ENCODE measurements around the gene UBXN10. TPM values are rescaled to one million over a fixed set of nuclear protein-coding genes. Genes with fewer than 3 reads are reported as not detected.
"Not testable (repeated sequence)": the region's sequence is repeated elsewhere in the genome, so short reads cannot be mapped to it uniquely, and the experiment has no call there.

Gene UBXN10
- total RNA-seq, 4 donors from 2014 or later = 0.18 to 4.3 (median 0.19) TPM; not detected in 1

- Histone ChIP-seq H3K4me1 (no peaks in the 10 kb centered on the region), H3K27ac (no peak overlapping the region), H3K36me3 (no peaks in the 10 kb centered on the region), H3K4me3 (no peak overlapping the region), H3K27me3 (peaks cover 6 to 29% (median 11%) of the 10 kb centered on the region in 3 donors), H3K9me3 (no peaks in the 10 kb centered on the region)
- in situ Hi-C loops (cut with MboI; ENCODE audit: low sequenced_read_pairs in 4 of 4) (no loop called here), intact Hi-C loops (cut with DNase I; ENCODE audit: low total_unique reads) (no loop called here)
- no peak for DNase-seq
- TF ChIP-seq, protein P1, sequence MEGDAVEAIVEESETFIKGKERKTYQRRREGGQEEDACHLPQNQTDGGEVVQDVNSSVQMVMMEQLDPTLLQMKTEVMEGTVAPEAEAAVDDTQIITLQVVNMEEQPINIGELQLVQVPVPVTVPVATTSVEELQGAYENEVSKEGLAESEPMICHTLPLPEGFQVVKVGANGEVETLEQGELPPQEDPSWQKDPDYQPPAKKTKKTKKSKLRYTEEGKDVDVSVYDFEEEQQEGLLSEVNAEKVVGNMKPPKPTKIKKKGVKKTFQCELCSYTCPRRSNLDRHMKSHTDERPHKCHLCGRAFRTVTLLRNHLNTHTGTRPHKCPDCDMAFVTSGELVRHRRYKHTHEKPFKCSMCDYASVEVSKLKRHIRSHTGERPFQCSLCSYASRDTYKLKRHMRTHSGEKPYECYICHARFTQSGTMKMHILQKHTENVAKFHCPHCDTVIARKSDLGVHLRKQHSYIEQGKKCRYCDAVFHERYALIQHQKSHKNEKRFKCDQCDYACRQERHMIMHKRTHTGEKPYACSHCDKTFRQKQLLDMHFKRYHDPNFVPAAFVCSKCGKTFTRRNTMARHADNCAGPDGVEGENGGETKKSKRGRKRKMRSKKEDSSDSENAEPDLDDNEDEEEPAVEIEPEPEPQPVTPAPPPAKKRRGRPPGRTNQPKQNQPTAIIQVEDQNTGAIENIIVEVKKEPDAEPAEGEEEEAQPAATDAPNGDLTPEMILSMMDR (IDR thresholded peaks at IDR 0.05 in 4 of 5, conservative IDR thresholded peaks at IDR 0.05 in 1 of 5) = no peak
- ATAC-seq = no peak
Measured at GRCh38 chr1:20229171-20229570, 43.3 kb downstream of the UBXN10 start.

- in situ Hi-C loops (cut with MboI; ENCODE audit: low sequenced_read_pairs in 4 of 4); H3K27me3 ChIP-seq; H3K36me3 ChIP-seq; H3K9me3 ChIP-seq; intact Hi-C loops (cut with DNase I; ENCODE audit: low total_unique reads); H3K4me1 ChIP-seq; H3K4me3 ChIP-seq; ATAC-seq; DNase-seq; H3K27ac ChIP-seq: not testable (repeated sequence)
Measured at GRCh38 chr1:20232564-20232963, 46.7 kb downstream of the UBXN10 start.

DNA sequence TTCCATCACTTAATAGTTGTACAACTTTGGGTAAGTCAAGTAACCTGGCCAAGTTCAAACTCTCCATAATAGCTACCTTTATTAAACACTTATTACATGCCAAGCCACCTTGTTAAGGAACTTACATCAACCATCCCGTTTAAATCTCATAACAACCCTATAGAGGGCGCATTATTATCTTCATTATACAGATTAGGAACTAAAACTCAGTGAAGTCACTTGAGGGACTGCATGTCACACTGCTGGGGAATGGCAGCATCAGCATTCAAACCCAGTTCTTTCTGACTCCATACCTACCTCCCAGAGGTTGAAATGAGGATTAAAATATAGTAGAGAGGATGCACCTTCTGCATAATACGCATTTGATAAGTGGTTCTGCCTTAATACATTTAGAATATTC is 47.5 kb downstream of the UBXN10 start:
- Histone ChIP-seq H3K27ac (no peak overlapping the region), H3K9me3 (no peaks in the 10 kb centered on the region), H3K4me1 (no peaks in the 10 kb centered on the region), H3K27me3 (peaks cover 0 to 6% (median 3%) of the 10 kb centered on the region in 3 donors), H3K4me3 (no peak overlapping the region), H3K36me3 (no peaks in the 10 kb centered on the region)
- TF ChIP-seq, protein P1 (IDR thresholded peaks at IDR 0.05 in 4 of 5, conservative IDR thresholded peaks at IDR 0.05 in 1 of 5) = peak in 2 of 5 experiments; percentile 23 to 34
- TF ChIP-seq POLR2A (IDR thresholded peaks at IDR 0.05) = no peak
- ATAC-seq (no peak), DNase-seq (no peak)
- in situ Hi-C loops (cut with MboI; ENCODE audit: low sequenced_read_pairs in 4 of 4) = no loop called here
- intact Hi-C loops (cut with DNase I; ENCODE audit: low total_unique reads) = no loop called here

GRCh38 chr1:20233866-20234265 is 48.0 kb downstream of the UBXN10 start:
- TF ChIP-seq, protein P1 (IDR thresholded peaks at IDR 0.05 in 4 of 5, conservative IDR thresholded peaks at IDR 0.05 in 1 of 5) = no peak
- no peak for TF ChIP-seq POLR2A (IDR thresholded peaks at IDR 0.05)
- no peak overlapping the region for H3K27ac ChIP-seq
- in situ Hi-C loops (cut with MboI; ENCODE audit: low sequenced_read_pairs in 4 of 4) (no loop called here), intact Hi-C loops (cut with DNase I; ENCODE audit: low total_unique reads) (no loop called here)
- no peak overlapping the region for H3K4me3 ChIP-seq
- DNase-seq (no peak), ATAC-seq (no peak)
- no peaks in the 10 kb centered on the region for H3K36me3 ChIP-seq
- peaks cover 0 to 6% (median 3%) of the 10 kb centered on the region in 3 donors for H3K27me3 ChIP-seq
- H3K4me1 ChIP-seq = no peaks in the 10 kb centered on the region
- no peaks in the 10 kb centered on the region for H3K9me3 ChIP-seq

GRCh38 chr1:20234788-20235535 is 49.1 kb downstream of the UBXN10 start:
- Histone ChIP-seq H3K4me1 (no peaks in the 10 kb centered on the region), H3K4me3 (no peak overlapping the region), H3K27me3 (peaks cover 0 to 6% (median 3%) of the 10 kb centered on the region in 3 donors), H3K9me3 (no peaks in the 10 kb centered on the region), H3K27ac (no peak overlapping the region), H3K36me3 (no peaks in the 10 kb centered on the region)
- no peak for ATAC-seq
- no peak for TF ChIP-seq POLR2A (IDR thresholded peaks at IDR 0.05)
- TF ChIP-seq, protein P1 (IDR thresholded peaks at IDR 0.05 in 4 of 5, conservative IDR thresholded peaks at IDR 0.05 in 1 of 5) = no peak
- DNase-seq = no peak
- in situ Hi-C loops (cut with MboI; ENCODE audit: low sequenced_read_pairs in 4 of 4) (no loop called here), intact Hi-C loops (cut with DNase I; ENCODE audit: low total_unique reads) (no loop called here)
